ENCODE data around the gene ZNF283.

DNA sequence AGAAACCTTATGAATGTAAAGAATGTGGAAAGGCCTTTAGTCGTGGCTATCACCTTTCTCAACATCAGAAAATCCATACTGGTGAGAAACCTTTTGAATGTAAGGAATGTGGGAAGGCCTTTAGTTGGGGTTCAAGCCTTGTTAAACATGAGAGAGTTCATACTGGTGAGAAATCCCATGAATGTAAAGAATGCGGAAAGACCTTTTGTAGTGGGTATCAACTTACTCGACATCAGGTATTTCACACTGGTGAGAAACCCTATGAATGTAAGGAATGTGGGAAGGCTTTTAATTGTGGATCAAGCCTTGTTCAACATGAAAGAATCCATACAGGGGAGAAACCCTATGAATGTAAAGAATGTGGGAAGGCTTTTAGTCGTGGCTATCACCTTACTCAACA, 20.8 kb downstream of the ZNF283 start:
- TF ChIP-seq CTCF (IDR thresholded peaks at IDR 0.05; ENCODE audit: low read depth, low read length) (no peak), POLR2A (IDR thresholded peaks at IDR 0.05; ENCODE audit: extremely low read depth, insufficient read length) (no peak), MAX (IDR thresholded peaks at IDR 0.05; ENCODE audit: low read depth, low read length) (no peak), MYC (IDR thresholded peaks at IDR 0.05; ENCODE audit: low read depth, low read length) (no peak)
